ENCODE data around the gene APOBEC4.
"Not testable (repeated sequence)": the region's sequence is repeated elsewhere in the genome, so short reads cannot be mapped to it uniquely, and the experiment has no call there.

The APOBEC4 gene

DNA sequence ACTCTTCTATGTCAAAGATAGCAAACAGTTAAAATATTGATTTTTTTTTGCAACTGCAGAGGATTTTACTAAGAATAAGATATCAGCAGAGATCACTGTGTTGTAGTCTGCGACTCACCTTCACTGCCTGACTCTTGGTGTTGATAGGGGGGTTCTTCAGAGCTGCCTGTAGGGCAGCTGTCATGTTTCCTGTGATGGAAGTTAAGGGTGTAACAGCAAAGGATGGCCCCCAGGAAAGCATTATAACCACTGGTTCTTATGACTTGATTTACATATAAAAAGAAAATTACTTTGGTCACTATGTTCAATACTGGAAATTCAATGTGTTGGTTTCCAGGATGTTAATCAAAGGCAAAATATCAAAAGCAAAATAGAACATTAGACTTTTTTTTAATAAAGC lies 20.2 kb downstream of the APOBEC4 start:
- no peak for DNase-seq

DNA sequence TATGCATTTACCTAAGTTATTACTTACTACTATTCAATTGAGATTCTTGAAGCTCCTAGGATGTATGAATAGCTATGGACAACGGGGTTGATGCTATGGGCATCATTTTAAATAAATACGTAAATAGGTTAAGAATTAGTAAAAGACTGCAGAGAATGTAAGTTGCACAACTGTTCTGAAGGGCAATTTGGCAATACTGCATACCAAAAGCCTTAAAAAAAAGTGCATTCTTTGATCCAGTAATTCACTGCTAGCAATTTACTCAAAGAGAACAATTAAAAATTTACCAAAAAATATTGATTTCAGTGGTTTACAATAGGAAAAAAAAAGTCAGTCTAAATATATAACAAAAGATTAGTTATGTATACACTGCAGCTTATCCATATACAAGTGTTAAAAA lies 21.0 kb downstream of the APOBEC4 start:
- DNase-seq: no peak

GRCh38 chr1:183630748-183631147 lies 22.4 kb downstream of the APOBEC4 start:
- no peak for DNase-seq

DNA sequence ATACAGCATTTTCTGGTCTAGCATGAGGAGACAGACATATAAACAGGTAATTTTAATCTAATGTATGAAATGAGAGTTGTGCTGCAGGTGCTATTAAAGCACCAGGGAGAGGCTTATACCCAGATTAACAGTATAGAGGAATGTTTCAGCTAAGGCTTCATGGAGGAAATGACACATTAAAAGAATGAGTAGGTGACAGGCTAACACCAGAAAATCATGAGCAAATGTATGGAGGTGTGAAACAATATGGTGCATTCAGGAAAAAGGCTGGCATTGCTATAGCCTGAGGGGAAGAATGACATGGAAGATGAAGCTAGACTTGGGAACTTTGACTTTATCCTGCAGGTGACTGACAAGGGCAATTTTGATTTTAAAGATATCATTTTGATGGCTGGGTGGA lies 24.6 kb downstream of the APOBEC4 start:
- DNase-seq: no peak

- not testable (repeated sequence) for DNase-seq
Measured at GRCh38 chr1:183626236-183626635, 26.9 kb downstream of the APOBEC4 start.

DNA sequence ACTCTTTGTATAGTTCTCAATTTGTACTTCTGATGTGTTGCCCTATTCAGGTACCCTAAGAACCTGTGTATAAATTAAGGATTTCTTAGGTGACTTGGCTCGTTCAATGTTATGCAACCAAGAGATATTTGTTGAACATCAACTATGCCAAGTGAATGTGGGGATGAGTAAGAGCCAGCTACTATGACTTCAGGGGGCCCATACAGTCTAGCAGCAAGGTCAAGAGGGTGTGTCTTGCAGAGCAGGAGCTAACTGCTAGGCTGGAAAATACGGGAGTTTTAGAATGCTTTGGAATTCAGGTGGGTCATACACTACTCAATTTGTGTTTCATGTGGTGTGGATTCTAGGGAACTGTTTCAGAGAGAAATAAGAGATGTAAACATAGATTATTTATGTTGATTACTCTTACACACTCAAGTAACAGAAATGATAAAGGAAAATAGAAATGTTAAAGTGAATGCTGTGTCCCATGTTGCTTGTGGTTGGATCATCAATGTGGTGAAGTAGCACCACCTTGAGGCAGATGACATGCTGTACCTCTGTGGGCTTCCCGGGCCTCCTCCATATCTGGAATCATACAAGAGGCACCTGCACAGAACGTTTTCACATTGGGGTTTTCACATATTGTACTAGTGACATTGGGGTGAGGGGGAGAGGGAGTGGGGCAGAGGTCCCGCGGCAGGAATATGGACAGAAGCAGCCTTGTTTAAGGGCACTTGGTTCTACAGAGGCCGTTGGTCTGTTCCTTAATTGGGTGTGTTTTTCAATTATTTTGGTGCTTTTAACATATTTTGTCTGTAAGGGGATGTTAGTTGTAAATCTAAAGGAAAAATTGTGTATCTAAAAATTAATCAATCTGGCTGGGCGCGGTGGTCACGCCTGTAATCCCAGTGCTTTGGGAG lies 30.0 kb downstream of the APOBEC4 start:
- DNase-seq: no peak

GRCh38 chr1:183622013-183622412 lies 31.1 kb downstream of the APOBEC4 start:
- DNase-seq: no peak

DNA sequence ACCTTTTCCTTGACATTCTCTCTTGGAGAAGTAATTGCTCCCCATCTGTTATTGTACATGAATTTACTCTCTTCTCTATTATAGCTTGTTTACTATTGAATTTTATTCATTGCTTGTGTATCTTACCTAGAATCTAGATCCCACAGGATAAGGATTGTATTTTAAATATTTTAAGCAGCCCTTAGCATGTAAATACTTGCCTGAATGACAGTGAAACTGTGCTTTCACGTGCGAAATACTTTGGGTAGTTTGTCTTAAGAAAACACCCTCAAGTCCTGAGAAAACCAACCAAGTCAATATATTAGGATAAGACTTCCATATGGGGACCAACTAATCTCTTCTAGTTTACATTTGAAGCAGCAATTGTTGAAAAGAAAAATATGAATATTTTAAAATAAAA lies 32.8 kb downstream of the APOBEC4 start:
- no peak for DNase-seq

- DNase-seq: no peak
Measured at GRCh38 chr1:183619781-183620180, 33.3 kb downstream of the APOBEC4 start.

GRCh38 chr1:183618202-183618601 lies 34.9 kb downstream of the APOBEC4 start:
- not testable (repeated sequence) for DNase-seq

DNA sequence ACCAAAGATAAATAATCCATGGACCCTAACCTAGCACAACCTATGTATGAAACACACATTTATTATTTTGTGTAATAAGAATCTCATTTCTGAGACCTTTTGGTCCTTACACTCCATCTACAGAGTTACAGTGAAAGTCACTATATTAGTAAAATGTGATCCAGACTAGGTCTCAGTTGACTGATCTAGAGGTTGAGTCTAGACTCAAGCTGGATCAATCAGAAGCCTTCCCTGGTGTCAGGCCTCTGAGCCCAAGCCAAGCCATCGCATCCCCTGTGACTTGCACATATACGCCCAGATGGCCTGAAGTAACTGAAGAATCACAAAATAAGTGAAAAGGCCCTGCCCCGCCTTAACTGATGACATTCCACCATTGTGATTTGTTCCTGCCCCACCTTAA lies 40.1 kb downstream of the APOBEC4 start:
- DNase-seq: not testable (repeated sequence)

DNA sequence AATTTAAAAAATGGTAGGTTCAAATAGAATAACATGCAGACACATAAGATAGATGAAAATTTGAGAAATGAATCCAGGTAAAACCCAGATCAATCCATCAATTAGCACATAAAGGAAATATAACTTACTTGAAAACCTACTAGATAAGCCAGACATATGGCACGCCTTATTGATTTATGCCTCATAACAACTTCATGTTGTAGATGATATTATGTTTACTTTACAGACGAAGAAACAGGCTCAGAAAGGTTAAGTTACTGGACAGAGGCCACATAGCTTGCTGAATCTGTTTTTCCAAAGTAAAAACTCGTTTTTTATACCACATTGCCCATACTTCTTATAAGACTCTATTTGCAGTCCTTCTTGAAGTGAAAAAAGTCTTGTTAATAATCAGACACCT lies 40.7 kb downstream of the APOBEC4 start:
- no peak for DNase-seq

DNA sequence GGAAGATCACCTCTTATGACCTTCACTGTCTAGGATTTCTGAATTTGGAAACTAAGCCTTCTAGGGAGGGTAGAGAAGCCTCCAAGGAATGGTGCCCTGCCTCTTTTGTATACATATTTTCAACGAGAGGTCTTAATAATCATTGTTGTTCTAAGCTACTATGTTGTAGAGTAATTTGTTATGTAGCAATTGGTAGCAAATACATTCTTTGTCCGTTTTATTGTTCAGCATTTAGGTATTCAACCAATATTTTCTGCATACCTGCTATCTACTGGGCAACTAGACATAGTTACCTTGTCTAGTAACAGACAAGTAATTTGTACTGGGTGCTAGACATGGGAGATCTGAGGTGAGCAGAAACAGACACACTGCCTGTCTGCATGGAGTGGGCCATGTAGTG lies 42.1 kb downstream of the APOBEC4 start:
- no peak for DNase-seq

- no peak for DNase-seq
Measured at GRCh38 chr1:183609759-183610452, 43.2 kb downstream of the APOBEC4 start.

DNA sequence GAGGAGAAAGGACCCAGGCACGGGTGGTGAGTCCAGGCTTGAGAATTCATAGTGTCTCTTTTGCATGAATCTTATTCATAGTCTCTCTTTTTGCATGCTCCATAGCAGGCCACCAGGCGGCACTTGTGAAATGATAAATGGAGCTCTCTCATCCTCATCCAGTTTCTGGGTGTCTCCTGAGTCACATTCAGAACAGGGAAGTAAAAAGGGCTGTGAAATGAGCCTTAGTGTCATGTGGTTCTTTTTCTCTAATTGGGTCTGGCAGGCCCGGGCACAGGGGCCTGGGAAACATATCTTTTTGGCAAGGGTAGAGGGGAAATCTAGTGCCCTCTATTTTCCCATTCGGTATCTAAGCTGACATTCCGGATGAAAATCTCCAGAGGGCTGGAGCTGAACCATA lies 43.8 kb downstream of the APOBEC4 start:
- peak; percentile 78 for DNase-seq

GRCh38 chr1:183607322-183607980 lies 45.7 kb downstream of the APOBEC4 start:
- no peak for DNase-seq

GRCh38 chr1:183605904-183606303 lies 47.2 kb downstream of the APOBEC4 start:
- DNase-seq: no peak

GRCh38 chr1:183604815-183605214 lies 48.3 kb downstream of the APOBEC4 start:
- no peak for DNase-seq

DNA sequence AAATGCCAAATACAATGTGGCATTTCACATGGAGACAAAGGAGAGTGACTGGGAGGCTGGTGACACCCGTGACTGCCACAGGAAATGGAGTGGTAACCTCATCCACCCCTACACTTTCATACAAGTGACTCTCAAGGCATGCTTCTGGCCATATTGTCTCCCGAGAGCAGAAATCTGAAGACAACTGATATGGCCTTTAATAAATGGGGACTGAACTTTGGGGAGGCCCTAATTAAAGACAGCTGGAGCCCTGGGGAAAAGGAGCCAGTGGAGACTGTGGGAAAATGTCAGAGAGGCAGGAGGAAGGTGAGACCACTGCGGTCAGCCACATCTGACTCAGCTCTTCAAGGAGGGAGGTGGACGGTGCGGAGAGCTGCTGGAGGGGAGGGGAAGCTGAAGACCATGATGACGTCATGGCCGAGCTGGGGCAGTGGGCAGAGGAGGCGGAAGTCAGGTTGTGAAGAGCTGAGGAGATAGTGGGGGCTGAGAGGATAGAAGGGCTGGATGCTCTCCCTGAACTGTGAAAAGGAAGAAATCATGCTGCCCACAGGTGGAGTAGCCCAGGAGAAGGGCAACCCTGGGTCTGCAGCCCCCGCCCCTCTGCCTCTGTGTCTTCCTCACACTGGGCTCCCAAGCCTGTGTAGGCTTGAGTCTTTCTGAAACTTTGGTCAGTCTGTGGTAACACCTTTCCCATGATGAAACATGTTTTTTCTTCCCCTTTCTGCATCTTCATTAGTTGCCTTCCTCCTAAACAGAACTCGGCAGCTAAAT lies 48.9 kb downstream of the APOBEC4 start:
- peak; percentile 50 for DNase-seq

DNA sequence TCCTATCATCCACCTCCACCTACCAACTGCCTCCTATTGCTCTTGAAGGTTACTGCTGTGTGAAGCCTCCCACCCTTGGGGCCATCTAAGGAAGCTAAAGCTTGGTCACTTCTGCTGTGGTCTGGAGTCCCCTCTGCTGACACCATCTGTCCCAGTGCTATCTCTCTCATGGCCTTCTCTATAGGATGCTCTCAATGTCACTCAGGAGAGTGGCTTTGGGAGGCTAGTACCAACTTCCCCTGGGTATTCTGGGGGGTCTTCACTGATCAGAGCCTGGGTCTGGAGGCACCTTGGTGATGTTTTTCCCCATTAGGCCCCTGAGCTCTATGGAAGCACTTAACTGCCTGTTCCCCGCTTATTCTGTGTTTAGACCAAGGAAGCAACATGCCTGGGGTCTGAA lies 50.6 kb downstream of the APOBEC4 start:
- no peak for DNase-seq

DNA sequence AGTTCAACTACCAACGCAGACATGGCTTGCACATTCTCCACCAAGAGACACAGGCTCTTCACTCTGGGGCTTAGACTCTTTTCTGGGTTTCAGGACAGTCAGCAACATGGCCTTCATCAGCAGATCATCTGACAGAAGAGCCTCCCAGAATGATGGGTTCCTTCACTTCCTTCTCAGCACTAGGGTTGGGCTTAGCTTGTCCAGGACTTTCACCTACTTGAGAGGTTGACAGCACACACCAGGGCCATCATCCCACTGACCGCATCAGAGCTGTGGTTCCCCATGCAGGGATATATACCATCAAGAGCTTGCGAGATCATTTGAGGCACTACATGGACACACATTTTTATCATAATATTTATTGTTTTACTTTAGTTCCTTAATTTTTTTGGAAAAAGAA lies 52.5 kb downstream of the APOBEC4 start:
- no peak for DNase-seq

GRCh38 chr1:183600136-183600535 lies 53.0 kb downstream of the APOBEC4 start:
- no peak for DNase-seq

DNA sequence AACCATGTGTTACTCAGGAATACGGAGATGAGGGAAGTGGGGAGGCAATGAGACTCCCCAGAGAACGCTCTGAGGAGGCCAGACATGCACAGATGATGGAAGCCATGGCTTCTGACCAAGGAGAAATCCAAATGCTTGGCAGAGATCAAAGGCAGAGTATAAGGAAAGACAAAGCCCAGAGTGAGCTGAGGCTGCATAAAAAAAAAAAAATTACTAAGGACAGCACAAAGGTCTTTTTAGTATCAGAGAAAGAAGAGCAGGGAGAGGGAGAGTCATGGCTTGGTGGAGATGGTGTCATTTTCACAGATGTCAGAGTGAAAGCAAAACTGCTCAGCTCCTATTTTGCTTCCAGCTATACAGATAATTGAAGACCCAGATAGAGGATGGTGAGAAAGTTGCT lies 54.7 kb downstream of the APOBEC4 start:
- DNase-seq: no peak

Data from amniotic stem cell (primary cell).